Immature natural killer cell (primary cell): ENCODE data around the gene CHRNB1. TPM values are rescaled to one million over a fixed set of nuclear protein-coding genes. Genes with fewer than 3 reads are reported as not detected.

ENCODE experiments used
- DNase-seq, 3 donors: peaks; one replicate each; pipeline ENCODE4 v3.0.0; 2022; ENCODE audit warnings: mixed read lengths in 1 of 3
- H3K27ac Mint-ChIP-seq, 6 donors: one replicate each; pipeline ENCODE4 v1.8.0; 2020; ENCODE audit warnings: mixed read lengths in 6 of 6, mild to moderate bottlenecking in 5 of 6, inconsistent platforms in 4 of 6, moderate library complexity in 3 of 6
- H3K27me3 Mint-ChIP-seq, 3 donors: one replicate each; pipeline ENCODE4 v1.8.0; 2020 to 2021; ENCODE audit warnings: low read depth in 3 of 3, mild to moderate bottlenecking in 3 of 3, mixed read lengths in 3 of 3, moderate library complexity in 3 of 3, inconsistent platforms in 1 of 3
- H3K36me3 Mint-ChIP-seq, 3 donors: one replicate each; pipeline ENCODE4 v1.8.0; 2020; ENCODE audit warnings: mixed read lengths in 3 of 3, inconsistent platforms in 2 of 3, mild to moderate bottlenecking in 2 of 3
- H3K4me1 Mint-ChIP-seq, 2 donors: one replicate each; pipeline ENCODE4 v1.8.0; 2020; ENCODE audit warnings: inconsistent platforms in 2 of 2, mild to moderate bottlenecking in 2 of 2, mixed read lengths in 2 of 2, moderate library complexity in 1 of 2
- H3K4me3 Mint-ChIP-seq, 5 donors: one replicate each; pipeline ENCODE4 v1.8.0; 2020; ENCODE audit warnings: mild to moderate bottlenecking in 5 of 5, mixed read lengths in 5 of 5, inconsistent platforms in 3 of 5, moderate library complexity in 3 of 5
- H3K9me3 Mint-ChIP-seq, 6 donors: one replicate each; pipeline ENCODE4 v1.8.0; 2020; ENCODE audit warnings: mild to moderate bottlenecking in 6 of 6, mixed read lengths in 6 of 6, inconsistent platforms in 4 of 6, moderate library complexity in 3 of 6
- polyA plus RNA-seq, 3 donors: library from polyadenylated mRNA; unstranded; fragments of 300-500 nt; fragmentation: Illumina TruSeq; gene quantifications; one replicate each; pipeline ENCODE4 v1.2.3, GENCODE V29; 2021

Gene CHRNB1
- polyA plus RNA-seq, 3 donors from 2014 or later: 32.4 to 41.3 (median 38.5) TPM

DNA sequence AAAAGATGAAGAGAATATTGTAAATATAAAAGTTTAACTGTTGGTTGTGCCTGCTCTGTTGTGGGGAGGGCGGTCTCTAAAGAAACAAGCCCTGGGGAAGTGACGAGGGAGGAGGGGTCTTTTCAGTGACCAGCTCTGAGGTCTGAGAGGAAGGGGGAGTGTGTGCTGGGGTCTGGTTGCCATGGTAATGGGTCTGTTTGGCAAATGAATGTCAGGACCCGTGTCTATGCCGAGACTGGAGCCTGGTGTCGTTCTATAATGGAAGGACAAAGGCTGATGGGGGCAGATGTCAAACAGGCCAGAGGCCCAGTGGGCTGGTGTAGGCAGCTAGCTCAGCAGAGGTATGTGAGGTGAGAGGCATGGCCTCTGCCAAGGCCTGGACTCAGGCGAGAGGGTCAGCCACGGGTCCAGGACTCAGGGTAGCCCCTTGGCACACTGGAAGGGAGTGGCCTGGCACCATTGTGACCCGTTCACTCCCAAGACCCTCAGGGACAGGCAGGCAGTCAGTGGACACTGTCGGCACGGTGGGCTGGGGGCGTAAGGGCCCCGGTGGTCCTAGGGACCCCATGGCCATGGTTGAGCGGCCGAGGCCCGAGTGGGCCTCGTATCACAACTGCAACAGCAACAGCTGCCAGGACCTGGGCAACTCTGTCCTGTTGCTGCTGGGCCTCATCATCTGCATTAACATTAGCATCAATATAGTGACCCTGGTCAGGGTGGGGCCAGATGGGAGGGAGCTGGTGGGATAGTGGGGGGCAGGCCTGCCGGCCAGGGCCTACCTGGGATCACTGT, 24.8 kb upstream of the CHRNB1 start, which contains the start of gene SPEM1:
Gene SPEM1 (plus strand): TSS at position 506 of the 792 bp plus-strand sequence. CDS start 61 bp downstream, at position 567.
- no peak for DNase-seq
- Mint-ChIP-seq H3K4me1 (no peaks in the 10 kb centered on the region), H3K27ac (no peak within 1 kb of the TSS), H3K27me3 (peaks cover 0 to 5% (median 2%) of the 10 kb centered on the region in 3 donors), H3K36me3 (no peaks in the 10 kb centered on the region), H3K4me3 (no peak within 1 kb of the TSS), H3K9me3 (no peaks in the 10 kb centered on the region)

DNA sequence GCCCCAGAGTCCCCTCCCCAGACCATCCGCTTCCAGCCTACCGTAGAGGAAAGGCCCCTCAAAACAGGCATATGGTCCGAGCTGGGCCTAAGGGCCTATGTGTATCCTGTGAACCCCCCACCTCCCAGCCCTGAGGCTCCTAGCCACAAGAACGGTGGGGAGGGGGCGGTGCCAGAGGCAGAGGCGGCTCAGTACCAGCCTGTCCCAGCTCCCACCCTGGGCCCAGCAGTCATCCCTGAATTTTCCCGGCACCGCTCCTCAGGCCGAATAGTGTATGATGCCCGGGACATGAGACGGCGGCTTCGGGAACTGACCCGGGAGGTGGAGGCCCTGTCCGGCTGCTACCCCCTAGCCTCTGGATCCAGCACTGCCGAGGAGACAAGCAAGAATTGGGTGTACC, 23.7 kb upstream of the CHRNB1 start:
- no peaks in the 10 kb centered on the region for H3K9me3 Mint-ChIP-seq
- peaks cover 0 to 3% (median 0%) of the 10 kb centered on the region in 3 donors for H3K27me3 Mint-ChIP-seq
- no peak for DNase-seq
- no peaks in the 10 kb centered on the region for H3K36me3 Mint-ChIP-seq
- no peak overlapping the region for H3K27ac Mint-ChIP-seq
- H3K4me3 Mint-ChIP-seq: no peak overlapping the region
- no peaks in the 10 kb centered on the region for H3K4me1 Mint-ChIP-seq

DNA sequence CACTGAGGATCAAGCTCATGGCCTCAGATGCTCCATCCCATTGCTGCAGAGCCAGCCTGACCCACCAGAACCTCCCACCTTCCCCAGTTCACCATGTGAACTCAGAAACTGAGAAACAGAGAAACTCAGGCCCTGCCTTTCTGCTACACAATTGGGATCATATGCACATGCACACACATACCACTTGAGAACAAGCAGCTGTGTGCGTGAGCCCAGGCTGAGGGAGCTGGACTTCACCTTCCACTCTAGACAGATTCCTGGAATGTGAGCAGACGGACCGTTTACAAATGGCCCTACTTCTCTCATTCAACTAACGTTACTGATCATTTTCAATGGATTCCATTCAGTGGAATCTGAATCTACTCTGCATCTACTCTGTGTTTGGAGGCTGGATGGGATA, 21.2 kb upstream of the CHRNB1 start:
- no peaks in the 10 kb centered on the region for H3K9me3 Mint-ChIP-seq
- no peak overlapping the region for H3K27ac Mint-ChIP-seq
- no peak overlapping the region for H3K4me3 Mint-ChIP-seq
- H3K27me3 Mint-ChIP-seq: peaks cover 0 to 2% (median 0%) of the 10 kb centered on the region in 3 donors
- no peaks in the 10 kb centered on the region for H3K36me3 Mint-ChIP-seq
- DNase-seq: no peak
- H3K4me1 Mint-ChIP-seq: no peaks in the 10 kb centered on the region

DNA sequence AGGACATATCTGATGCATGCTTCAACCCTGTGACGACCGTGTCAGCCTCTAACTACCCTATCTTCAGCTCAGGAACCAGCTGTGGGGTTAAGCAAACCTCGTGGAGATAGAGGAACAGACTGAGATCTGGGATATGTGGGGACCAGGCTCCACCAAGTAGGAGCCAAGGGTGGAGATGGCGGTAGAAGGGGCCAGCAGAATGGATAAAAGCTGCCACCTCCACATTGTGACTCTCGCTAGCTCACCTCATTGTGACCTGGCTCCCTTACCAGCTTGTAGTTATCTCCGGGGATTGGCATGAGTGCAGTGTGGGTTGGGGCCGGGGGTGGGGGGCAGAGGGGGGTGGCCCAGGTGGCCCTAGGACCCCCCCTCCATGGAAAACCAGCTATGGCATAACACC, 19.5 kb upstream of the CHRNB1 start, which contains the start of gene SPEM2:
Gene SPEM2 (plus strand): TSS at position 301 of the 400 bp plus-strand sequence. CDS start 73 bp downstream, at position 374.
- Mint-ChIP-seq H3K4me3 (no peak within 1 kb of the TSS), H3K36me3 (no peaks in the 10 kb centered on the region), H3K9me3 (no peaks in the 10 kb centered on the region), H3K27me3 (no peaks in the 10 kb centered on the region), H3K4me1 (no peaks in the 10 kb centered on the region), H3K27ac (peak within 1 kb of the TSS in 2 of 6 donors; percentile 23 to 25)
- no peak for DNase-seq

DNA sequence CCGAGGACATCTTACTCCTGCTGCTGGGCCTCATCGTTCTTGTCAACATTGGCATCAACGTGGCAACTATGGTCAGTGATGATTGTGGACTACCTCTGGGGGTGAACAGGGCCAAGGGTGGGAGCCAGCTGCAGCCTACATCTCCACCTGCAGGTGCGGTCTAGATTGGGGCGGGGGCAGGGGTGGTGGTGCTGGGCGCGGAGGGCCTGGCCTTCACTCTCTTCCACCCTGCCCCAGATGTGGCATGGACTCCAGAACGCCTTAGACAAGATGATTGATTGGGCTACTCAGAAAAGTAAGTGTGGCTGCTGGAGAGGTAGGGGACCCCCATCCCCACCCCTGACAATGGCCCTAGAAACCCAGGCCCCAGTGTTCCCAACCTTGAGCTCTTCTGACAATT, 19.1 kb upstream of the CHRNB1 start:
- Mint-ChIP-seq H3K4me1 (no peaks in the 10 kb centered on the region), H3K9me3 (no peaks in the 10 kb centered on the region), H3K36me3 (no peaks in the 10 kb centered on the region), H3K27me3 (no peaks in the 10 kb centered on the region), H3K27ac (no peak overlapping the region), H3K4me3 (no peak overlapping the region)
- no peak for DNase-seq

DNA sequence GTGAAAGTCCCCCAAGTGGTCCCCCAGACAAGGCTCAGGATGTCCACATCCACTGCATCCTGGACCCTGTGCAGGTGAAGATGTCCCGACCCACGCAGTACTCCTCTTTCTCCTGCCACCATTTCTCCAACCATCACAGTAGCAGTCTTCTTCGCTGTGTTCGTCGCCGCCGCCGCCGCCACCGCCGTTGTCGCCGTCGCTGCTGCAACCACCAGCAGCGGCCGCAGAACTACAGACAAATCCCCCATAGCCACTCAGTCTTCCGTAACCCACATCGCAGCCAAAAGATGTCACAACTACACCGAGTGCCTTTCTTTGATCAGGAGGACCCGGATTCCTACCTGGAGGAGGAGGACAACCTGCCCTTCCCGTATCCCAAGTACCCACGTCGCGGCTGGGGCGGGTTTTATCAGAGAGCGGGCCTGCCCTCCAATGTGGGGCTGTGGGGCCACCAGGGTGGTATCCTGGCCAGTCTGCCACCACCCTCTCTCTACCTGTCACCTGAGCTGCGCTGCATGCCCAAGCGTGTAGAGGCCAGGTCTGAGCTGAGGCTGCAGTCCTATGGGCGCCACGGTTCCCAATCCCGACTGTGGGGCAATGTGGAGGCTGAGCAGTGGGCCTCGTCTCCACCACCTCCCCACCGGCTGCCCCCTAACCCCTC, 18.5 kb upstream of the CHRNB1 start:
- Mint-ChIP-seq H3K27me3 (peaks cover 0 to under 1% (median 0%) of the 10 kb centered on the region in 3 donors), H3K4me3 (no peak overlapping the region), H3K36me3 (no peaks in the 10 kb centered on the region), H3K27ac (no peak overlapping the region), H3K9me3 (no peaks in the 10 kb centered on the region), H3K4me1 (no peaks in the 10 kb centered on the region)
- no peak for DNase-seq

DNA sequence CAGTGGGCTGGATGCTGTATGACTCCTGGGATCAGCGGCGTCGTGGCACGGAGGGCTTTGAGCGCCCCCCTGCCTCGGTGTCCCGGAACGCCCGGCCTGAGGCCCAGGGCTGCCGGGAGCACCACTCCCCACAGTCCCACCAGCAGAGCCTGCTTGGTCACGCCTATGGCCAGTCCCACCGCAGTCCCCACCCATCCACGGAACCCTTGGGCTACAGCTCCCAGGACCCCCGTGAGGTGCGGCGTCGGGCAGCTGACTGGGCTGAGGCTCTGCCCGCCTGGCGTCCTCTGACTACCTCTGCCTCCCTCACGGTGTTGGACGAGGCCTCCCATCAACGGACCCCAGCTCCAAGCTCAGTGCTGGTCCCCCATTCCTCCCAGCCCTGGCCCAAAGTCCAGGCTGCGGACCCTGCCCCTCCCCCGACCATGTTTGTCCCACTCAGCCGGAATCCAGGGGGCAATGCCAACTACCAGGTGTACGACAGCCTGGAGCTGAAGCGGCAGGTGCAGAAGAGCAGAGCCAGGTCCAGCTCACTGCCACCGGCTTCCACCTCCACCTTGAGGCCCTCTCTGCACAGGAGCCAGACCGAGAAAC, 17.9 kb upstream of the CHRNB1 start:
- no peak overlapping the region for H3K4me3 Mint-ChIP-seq
- no peaks in the 10 kb centered on the region for H3K4me1 Mint-ChIP-seq
- DNase-seq: no peak
- no peak overlapping the region for H3K27ac Mint-ChIP-seq
- H3K27me3 Mint-ChIP-seq: peaks cover 0 to 2% (median 0%) of the 10 kb centered on the region in 3 donors
- H3K9me3 Mint-ChIP-seq: no peaks in the 10 kb centered on the region
- H3K36me3 Mint-ChIP-seq: no peaks in the 10 kb centered on the region

DNA sequence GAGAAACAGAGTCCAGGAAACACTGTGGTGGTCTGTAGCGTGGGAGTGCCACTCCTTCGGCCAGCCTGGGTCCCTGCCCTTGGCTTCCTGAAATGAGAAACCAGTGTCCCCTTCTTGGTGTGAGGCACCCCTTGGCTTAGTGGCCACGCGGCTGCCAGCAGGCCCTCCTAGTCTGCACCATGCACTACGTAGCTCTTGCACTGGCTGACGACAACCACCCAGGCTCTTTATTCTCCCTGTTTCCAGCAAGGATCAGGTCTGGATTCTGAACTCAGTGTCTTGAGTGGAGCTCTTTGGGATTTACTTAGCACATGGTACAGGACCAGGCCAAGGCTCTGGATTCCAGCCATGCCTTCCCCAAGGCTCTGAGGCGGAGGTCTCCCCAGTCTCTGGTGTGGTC, 17.3 kb upstream of the CHRNB1 start:
- Mint-ChIP-seq H3K27ac (no peak overlapping the region), H3K4me3 (no peak overlapping the region), H3K9me3 (no peaks in the 10 kb centered on the region), H3K36me3 (no peaks in the 10 kb centered on the region), H3K27me3 (peaks cover 0 to 2% (median 0%) of the 10 kb centered on the region in 3 donors), H3K4me1 (no peaks in the 10 kb centered on the region)
- DNase-seq: no peak

DNA sequence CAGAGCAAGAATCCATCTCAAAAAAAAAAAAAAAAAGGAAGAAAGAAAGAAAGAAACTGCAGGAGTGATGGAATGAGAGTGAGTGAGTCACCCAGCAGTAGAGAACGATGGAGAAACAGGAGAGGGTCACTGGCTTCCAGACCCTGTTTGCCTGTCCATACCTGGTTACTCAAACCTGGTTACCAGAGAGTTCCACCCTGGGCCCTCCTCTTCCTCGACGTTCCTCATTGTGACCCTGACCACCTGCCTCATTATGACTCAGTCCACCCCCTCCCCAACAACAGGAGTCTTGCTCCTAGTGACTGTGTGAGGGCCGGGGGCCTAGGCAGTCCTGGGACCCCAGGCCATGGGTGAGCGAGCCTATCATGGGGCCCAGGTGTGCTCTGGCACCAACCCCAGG, 16.3 kb upstream of the CHRNB1 start, which contains the start of gene SPEM3:
Gene SPEM3 (plus strand): TSS at position 301 of the 400 bp plus-strand sequence. CDS start 46 bp downstream, at position 347.
- no peak within 1 kb of the TSS for H3K4me3 Mint-ChIP-seq
- no peak for DNase-seq
- no peak within 1 kb of the TSS for H3K27ac Mint-ChIP-seq
- no peaks in the 10 kb centered on the region for H3K9me3 Mint-ChIP-seq
- H3K4me1 Mint-ChIP-seq: no peaks in the 10 kb centered on the region
- peaks cover 0 to 2% (median 0%) of the 10 kb centered on the region in 3 donors for H3K27me3 Mint-ChIP-seq
- H3K36me3 Mint-ChIP-seq: no peaks in the 10 kb centered on the region

DNA sequence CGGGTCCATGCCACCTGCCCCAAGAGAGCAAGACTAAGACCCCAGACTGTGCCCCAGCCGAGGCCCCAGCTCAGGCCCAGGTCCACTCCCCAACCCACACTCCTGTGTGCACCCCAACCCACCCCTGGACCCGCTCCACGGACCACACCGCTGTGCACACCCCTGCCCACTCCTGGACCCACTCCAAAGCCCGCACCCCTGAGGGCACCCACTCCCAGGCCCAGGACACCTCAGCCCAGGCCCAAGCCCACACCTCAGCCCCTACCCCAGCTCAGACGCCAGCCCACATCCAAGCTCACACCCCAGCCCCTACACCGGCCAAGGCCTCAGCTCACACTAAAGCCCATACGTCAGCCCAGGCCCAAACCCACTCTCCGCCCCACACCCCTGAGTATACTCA, 15.1 kb upstream of the CHRNB1 start:
- Mint-ChIP-seq H3K27me3 (peaks cover 0 to 2% (median 0%) of the 10 kb centered on the region in 3 donors), H3K4me3 (no peak overlapping the region), H3K4me1 (peaks cover 0 to under 1% of the 10 kb centered on the region in 2 donors), H3K9me3 (no peaks in the 10 kb centered on the region), H3K36me3 (no peaks in the 10 kb centered on the region), H3K27ac (no peak overlapping the region)
- DNase-seq: no peak

DNA sequence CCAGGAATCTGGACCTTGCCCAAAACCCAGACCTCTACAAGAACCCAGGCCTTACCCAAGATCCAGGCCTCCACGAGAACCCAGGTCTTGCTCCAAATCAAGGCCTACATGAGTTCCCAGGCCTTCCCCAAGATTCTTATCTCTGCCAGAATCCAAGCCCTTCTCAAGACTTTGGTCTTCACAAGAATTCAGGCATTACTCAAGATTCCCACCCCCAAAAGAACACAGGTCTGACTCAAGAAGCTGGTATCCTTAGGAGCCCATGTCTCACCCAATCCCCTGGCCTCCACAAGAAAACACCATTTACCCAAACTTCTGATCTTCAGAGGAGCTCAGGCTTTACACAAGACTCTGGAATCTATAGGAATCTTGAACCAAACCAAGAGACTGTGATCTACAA, 13.6 kb upstream of the CHRNB1 start:
- Mint-ChIP-seq H3K4me3 (no peak overlapping the region), H3K27ac (no peak overlapping the region), H3K4me1 (peaks cover 11 to 12% of the 10 kb centered on the region in 2 donors), H3K36me3 (no peaks in the 10 kb centered on the region), H3K9me3 (no peaks in the 10 kb centered on the region), H3K27me3 (peaks cover 7 to 12% (median 10%) of the 10 kb centered on the region in 3 donors)
- DNase-seq: no peak

DNA sequence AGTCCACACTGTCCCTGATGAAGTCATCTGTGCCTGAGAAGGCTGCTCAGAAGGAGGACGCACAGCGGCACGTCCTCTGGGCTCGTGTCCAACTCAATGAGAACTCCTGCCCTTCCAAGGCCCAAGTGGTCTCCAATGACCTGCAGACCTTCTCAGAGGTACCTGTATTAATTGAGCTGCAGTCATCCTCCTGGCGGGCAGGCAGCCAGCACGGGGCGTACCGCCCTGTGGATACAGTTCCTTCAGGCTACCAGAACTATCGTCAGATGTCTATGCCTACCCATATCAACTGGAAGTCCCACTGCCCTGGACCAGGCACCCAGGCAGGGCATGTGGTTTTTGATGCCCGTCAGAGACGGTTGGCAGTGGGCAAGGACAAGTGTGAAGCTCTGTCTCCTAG, 12.6 kb upstream of the CHRNB1 start:
- Mint-ChIP-seq H3K9me3 (no peaks in the 10 kb centered on the region), H3K27ac (no peak overlapping the region), H3K4me3 (no peak overlapping the region), H3K36me3 (no peaks in the 10 kb centered on the region), H3K27me3 (peaks cover 10 to 14% (median 13%) of the 10 kb centered on the region in 3 donors), H3K4me1 (peaks cover 18 to 21% of the 10 kb centered on the region in 2 donors)
- DNase-seq: no peak

DNA sequence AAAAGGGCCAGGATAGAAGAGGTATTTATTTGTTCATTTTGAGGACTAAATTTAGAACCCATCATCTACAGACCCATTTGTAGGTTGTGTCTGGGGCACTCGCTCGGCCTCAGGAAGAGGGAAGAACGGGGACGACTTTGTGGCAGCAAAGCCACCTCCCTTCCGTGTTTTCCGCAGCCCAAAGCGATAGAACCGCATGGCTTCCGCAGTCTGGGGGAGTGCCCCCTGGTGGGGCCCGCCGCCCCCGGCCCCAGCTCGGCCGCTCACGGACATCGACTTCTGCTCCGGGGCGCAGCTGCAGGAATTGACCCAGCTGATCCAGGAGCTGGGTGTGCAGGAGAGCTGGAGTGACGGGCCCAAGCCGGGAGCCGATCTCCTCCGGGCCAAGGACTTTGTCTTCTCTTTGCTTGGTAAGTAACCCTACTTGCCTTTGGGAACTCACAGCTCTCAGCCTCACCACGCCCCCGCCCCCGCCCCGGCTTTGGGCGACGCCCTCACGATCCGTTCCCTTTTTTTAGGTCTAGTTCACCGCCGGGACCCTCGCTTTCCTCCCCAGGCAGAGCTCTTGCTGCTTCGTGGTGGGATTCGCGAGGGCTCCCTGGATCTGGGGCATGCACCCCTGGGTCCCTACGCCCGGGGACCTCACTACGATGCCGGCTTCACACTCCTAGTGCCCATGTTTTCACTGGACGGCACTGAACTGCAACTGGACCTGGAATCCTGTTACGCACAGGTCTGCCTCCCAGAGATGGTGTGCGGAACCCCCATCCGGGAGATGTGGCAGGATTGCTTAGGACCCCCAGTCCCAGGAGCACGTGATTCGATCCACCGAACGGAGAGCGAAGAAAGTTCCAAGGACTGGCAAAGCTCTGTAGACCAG, 8.9 kb upstream of the CHRNB1 start:
- peaks cover 7 to 10% (median 10%) of the 10 kb centered on the region in 3 donors for H3K36me3 Mint-ChIP-seq

More for the DNA sequence above, 8.9 kb upstream of the CHRNB1 start:
- Mint-ChIP-seq H3K9me3 (no peaks in the 10 kb centered on the region), H3K4me3 (peak overlapping the region; percentile 93 to 96 (median 96)), H3K27ac (peak overlapping the region; percentile 90 to 97 (median 95)), H3K27me3 (peaks cover 27 to 29% (median 28%) of the 10 kb centered on the region in 3 donors), H3K4me1 (peaks cover 38 to 40% of the 10 kb centered on the region in 2 donors)
- DNase-seq: no peak
